ENCODE data around the gene RGS3.

The RGS3 gene

DNA sequence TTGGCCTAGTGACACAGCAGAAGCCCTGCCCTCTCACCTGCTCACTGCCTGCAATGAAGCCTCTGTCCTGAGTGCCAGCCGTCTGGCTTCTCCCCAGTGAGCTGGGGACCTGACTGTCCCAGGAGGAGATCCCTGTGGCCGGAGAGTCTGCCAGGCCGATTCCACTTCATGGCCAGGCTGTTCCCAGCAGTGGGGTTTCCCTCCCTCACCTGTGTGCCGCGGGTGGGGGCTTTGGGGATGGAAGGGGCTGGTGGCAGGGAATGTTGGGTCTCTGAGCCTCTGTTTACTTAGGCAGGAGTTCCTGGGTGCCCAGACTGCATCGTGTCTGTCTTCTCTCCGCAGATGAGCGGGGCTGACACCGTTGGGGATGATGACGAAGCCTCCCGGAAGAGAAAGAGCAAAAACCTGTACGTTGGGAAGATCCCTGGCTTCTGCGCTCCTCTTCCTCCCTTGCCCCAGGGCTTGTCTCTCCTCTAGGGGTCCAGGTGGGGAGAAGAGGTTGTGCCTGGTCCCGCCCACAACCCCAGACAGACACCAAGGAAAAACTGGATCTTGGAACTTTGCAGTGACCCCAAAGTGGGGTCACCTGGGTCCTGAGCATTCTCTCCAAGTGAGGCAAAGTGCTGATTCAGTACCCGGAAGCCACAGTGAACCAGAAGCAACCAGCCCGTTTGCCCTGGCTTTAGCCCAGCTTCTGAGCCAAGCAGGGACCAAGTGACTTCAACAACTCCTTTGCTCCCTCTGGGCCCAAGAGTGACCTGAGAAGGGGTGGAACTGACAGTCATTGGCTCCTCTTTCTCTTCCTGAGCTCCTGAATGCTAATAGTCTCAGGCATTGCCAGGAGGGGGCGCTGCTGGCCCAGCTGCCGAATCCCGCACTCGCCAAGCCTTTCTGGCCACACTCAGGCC is 127.7 kb downstream of the RGS3 start:
- peak; percentile 39 for DNase-seq

DNA sequence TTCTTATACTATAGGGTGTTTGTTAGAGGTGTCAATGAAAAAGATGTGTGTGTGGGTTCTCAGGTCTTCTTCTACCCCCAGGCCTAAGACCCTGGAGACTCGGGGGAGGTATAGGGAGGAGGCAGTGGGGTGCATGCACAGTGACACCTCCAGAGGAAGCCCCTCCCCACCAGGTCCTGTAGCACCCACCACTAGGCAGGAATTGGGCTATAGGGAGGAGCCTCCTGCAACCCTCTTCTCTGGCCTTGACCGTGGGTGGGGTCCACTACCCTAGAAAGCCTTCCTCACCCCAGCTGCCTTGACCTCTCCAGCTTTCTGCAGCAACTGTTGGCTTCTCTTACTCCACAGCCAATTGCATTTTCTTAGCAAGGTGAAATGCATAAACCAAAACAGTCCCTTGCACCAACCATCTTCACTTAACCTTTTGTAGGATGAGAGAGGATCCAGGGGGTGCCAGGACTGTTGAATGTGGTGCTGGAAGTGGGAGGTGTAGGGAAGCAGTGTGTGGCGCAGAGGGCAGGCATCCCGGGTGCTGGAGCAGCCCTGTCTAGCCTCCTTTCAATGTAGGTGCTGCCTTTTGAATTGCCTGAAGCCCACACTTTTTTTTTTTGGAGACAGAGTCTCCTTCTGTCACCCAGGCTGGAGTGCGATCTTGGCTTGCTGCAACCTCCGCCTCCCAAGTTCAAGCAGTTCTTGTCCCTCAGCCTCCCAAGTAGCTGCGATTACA is 128.5 kb downstream of the RGS3 start:
- DNase-seq: no peak

DNA sequence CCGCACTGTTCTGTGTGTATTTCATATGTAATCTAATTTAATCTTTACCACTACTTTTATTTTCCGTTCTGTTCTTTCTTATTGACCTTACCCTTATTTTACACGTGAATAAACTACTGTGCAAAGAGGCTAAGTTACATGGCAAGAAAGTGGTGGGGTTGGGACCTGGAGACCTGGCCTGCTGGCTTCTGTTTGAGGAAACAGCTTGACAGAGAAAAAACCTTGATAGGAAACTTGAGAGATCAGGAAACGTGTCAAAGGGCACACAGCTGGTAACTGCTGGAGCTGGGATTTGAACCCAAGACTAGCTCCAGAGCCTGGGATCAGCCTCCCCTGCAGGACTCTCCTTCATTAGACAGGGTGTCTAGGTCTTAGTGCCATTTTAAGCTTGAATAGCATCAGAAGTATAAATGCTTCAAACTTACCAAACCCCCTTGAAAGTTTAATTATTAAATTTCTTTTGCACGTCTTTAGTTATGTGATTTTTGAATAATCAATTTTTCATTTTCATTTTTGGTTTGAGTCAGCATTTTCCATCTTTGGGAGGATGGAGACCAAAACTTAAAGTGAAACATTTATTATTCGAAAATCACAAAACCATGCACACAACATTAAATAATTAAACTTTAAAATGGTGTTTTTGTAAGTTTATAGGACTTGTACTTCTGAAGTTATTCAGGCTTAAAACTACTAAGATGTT is 129.5 kb downstream of the RGS3 start:
- no peak for DNase-seq

DNA sequence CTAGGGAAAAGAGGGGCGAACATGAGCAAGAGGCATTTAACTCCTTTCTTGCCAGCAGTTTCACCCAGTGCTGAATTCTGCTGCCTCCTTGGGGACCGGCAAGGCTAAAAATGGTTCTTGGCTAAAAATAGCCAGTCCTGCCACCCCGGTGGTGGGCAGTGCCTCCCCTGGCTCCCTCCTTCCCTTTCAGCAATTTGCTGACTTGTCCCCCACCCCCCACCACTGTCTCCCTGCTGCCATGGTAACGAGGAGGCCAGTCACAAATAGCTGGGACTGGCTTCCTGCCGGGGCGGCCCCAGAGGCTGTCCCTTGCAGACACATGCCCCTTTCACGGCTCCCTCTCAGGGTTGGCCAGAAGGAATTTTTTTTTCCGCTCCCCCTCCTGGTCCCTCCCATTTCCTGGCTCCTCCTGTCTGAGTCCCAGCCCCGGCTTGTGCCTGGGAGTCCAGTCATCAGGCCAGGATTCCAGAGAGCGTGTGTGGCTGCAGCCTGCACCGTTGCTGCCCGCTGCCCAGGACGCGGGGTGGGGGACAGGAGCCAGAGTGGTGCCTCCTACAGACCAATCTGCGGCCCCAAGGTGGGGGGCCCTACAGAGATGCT is 130.3 kb downstream of the RGS3 start:
- DNase-seq: no peak

DNA sequence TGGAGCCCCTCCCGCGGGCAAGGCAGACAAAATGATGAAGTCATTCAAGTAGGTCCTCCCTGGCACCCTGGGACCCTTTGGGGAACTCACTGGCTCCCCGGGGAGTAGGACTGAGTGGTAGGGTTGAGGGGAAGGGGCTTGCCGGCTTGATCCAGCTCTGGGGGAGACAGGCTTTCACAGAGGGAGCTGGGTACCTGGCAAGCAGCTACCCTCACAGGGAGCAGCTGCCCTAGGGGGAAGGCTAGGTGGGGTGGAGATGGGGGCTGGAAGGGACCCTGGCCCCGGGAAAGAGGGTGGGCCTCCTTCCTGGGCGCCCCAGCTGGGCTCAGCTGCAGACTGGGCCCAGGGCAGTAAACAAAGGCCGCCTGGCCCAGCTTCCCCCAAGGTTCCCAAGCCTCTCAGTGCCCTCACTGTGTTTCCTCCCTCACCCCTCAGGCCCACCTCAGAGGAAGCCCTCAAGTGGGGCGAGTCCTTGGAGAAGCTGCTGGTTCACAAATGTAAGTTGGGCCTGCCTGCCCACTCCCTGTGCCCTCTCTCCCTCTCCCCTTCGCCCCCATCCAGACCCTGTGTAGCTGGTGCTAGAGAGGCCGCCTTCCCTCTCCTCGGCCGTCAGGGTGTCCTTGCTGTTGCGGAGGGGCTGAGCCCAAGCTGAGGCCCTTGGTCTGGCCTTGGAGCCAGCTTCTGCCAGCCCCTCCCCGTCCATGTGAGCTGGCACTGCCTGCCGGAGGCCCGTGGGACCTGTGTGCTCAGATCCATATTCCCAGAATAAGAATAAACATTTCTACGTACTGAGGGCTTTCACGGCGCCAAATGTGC is 131.2 kb downstream of the RGS3 start:
- DNase-seq: no peak

DNA sequence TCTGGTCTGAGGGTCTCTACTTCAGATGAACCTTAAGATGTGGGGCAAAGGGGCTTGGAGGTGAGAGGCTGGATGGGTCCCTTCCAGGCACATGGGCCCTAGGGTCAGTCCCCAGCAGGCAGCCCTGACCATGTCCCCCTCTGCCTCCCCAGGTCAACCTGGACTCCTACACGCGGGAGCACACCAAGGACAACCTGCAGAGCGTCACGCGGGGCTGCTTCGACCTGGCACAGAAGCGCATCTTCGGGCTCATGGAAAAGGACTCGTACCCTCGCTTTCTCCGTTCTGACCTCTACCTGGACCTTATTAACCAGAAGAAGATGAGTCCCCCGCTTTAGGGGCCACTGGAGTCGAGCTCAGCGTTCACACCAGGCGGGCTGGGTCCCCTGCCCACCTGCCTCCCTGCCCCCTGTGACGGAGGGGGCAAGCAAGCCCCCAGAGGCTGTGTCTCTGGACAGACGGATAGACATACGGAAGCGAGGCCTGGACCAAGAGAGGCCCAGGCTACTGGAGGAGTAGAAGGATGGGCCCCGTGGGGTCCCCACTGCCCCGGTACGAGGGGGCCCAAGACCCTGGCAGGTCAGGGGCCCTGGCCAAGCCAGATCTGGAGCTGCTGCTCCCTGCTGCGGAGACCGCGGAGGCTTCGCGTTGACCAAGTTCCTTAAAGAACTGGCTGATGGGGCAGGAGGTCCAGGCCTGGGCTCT is 133.2 kb downstream of the RGS3 start:
- no peak for DNase-seq

DNA sequence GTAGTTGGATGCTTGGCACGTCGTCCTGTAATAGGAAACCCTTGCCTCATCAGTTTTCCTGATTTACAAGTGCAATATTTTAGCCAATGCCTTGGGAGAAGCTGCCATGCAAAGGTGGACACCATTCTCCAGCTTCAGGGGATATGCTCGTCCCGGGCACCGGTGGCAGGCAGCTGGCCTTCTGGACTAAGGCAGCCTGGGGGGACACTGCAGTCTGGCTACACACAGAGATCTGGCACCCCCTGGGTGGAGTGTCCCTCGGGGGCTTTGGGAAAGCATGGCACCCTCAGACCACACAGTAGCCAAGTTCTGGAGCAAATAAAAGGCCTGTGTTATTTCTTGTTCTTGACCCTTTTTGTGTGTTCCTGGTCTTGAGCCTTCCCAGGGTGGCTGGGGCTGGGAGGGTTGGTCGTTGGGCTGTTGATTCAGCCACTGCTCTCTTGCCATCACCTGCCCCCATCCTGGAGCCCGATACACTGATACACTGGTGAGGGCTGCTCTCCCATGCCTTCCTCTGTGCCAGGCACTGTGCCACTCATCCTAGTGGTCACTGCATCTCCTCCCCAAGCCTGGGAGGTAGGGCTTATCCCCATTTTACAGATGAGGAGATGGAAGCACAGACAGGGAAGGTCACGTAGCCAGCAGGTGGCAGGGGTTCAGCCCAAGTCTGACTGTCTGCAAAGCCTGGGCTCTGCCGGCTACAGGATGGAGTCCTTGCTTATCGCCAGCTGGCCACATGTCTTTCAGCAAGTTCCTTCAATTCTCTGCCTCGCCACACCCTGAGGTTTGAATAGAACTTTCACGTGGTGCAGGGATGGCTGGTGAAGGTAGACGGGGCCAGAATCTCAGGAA is 134.1 kb downstream of the RGS3 start:
- no peak for DNase-seq

DNA sequence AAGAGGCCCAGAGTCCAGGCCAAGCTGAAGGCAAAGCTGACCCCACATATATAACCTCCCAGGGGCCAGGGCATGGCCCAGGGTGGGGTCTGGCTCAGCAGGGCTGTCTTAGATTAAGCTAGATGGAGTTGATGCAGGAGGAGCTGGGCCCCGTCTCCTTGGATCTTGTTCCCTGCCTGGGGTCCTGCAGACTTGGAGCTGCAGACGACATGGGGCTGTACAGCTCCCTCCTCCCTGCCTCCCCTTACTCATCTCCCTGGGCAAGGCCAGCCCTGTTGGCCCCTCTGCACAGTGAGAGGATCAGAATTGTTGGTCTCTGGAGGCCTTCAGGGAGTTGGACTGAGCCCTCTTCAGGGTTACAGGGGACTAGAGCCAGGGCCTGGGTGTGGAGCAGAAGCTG is 134.9 kb downstream of the RGS3 start:
- no peak for DNase-seq

DNA sequence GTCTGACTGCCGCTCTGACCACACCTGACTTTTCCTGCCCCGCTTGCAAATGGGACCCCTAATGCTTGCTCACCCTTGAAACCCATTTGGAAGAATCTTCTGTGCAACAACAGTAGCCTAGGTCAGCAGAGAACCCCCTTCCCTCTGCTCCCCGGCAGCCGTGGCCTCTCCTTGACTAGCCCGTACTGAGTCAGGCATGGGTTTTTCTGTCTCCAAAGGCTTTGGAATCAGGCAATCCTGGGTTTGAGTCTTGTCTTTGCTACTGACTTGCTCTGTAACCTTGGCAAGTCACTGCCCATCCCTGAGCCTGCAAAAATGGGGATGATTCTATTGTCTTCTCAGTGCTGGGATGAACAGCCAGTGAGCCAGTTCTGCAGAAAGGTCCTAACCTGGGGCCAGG is 135.4 kb downstream of the RGS3 start:
- no peak for DNase-seq

DNA sequence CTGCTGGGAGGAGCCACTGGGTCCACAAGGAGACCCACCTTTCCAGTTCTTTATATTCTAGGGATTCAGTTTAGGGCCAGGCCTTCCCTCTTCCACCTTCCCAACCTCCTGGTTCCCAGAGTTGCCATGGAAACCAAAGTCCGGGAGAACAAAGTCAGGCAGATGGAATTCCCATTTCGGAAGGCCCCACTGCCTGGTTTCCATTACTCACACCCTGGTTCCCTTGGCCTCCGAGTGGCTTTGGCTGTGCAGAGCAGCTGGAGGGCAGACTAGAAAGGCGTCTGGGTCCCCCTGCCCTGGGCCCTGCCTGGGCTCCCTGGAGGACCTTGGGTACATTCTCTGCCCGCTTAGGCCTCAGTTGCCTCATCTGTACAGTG is 136.1 kb downstream of the RGS3 start:
- no peak for DNase-seq

DNA sequence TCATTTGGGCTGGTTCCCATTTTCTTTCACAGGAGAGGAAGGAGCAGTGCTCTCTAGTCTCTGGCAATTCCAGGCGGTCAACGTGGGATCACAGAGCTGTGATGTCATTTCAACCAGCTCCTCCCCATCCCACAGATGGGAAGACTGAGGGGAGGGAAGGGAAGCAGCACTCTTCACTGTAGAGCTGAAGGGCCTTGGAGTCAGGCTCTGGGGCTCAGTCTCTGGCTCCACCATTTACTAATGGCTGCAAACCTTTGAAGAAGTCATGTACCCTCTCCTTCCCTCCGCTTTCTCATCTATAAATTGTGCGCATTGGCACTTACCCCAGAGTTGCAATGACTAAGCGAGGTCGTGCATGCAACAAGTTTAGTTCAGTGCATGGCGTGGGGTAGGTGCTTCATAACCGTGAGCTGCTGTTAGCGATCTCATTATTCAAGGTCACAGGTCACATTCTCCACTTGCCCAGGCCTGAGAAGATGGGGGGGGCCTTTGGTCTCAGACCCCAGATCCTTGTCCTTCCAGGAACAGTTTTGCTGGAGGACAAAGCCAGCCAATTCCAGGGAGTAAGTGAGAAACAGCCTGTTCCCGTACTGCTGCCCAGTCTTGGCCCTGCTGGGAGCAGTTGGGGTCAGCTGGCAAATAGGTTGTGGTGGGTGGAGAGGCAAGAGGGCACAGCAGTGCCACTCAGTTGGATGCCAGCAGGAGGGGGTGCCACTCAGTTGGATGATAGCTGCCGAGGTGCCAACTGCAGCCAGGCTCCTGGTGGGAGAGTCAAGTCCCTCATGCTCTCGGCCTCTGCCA is 136.7 kb downstream of the RGS3 start:
- DNase-seq: no peak

DNA sequence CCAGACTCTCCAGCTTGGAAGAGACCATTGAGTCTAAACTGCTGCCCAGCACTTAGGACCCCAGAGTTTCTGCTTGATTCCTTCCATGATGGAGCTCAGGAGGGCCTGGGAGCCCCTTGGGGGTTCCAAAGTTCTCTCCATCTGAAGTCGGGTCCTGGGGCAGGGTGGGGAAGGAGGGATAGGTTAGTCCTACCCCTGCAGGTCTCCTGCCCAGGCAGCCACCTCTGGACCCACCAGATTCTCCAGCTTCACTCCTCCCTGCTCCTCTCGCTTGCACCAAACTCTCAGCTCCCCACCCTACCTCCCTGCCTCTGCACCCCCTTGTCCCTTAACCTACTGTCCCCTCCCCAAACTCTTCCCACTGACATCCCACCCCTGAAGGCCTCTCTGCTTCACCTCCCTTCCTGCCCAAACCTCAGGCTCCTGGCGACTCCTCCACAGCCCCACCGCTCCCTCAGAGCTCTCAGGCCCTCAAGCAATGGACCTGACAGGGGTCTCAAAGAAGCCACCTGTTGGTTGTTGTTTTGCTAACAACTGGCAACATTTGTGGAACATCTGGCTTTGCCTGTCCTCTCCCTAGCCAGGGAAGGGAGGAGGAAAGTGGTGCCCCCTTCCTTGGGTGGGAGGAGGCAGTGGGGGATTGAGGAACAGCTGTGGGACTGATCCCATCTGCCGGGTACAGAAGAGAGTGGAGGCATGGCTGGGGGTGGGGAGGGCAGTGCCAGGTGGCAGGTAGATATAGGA is 137.5 kb downstream of the RGS3 start:
- DNase-seq: no peak

DNA sequence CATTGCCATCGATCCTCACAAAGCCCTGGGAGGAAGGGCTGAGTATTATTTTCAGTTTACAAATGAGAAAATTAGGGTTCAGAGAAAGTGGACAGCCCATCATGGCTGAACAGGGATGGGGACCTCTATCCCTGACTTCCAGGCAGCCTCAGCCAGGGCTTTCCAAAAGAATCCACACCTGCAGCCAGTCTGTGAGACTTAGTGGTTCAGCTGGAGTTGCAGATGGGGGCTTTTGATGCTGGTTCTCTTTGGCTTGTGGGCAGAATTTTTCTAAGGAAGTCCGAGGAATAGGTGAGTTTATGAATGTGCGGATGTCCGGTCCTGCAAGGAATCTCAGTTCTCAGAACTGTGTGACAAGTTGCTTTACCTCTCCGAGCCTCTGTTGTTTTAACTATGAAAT is 138.1 kb downstream of the RGS3 start:
- DNase-seq: no peak

DNA sequence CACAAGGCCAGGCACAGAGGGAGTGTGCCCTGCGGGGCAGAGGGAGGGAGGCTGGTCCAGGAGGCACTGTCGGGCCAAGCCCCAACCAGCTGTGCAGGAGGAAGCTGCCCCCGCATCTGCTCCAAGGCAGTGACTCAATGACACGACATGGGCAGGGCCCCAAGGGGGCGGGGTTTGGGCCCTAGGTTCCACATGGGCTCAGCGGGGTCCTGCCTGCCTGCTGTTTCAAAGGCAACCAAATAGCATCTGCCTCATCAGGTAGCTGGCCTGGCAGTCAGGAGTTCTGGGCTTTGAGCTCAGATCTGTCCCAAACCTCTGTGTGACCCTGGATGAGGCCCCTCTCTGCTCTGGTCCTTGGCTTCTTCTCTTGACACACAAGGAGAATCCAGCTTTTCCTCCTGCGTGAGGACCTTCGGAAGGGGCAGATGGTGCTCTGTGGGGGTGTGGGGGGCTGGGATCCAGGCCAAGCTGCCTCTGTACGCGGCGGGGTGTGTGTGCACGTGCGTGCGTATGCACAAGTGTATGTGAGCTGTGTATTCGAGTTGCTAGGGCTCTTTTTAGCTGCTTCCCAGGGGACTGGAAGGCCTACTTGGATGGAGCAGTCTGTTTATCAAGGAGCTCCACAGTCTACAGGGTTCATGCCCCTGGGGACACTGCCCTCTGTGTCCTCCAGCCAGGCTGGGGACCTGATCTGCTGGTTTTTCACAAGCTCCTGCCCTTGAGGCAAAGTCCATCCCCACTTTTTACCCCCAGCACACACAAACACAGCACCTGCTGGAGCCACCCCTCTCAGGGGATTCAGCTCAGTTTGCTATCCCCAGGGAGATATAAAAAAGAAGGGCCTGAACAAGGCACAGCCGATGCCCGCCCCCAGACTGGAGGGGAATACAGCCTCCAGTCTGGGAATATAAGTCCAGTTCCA is 138.9 kb downstream of the RGS3 start:
- peak; percentile 87 for DNase-seq

DNA sequence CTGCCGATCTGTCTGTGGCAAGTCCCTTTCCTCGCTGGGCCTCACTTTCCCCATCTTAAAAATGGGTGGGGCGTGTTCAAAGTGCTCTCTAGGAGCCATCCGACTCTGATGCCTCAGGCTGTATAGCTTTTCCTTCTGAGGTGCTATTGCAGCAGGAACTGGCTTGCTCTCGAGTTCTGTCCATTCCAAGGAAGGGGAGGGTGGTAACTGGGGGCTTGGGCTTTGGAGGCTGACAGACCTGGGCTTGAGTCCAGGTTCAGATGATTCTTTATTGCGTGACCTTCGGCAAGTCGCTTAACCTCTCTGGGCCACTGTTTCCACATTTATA is 139.5 kb downstream of the RGS3 start:
- no peak for DNase-seq

DNA sequence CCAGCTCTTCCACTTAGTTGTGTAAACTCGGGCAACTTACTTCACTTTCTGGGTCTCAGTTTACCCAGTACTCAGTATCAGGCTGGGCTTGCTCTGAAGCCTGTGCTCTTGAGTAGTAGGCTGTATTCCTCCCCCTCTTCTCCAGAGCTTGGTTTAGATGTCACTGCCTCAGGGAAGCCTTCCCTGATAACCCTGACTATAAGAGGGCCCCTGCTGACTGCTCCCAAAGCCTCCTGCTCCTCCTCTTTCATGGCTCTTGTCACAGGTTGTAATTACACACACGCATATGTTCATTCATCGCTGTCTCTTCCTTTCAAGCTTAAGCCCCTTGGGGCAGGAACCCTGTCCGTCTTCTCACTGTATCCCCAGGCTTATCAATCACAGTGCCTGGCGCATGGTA is 140.2 kb downstream of the RGS3 start:
- no peak for DNase-seq

DNA sequence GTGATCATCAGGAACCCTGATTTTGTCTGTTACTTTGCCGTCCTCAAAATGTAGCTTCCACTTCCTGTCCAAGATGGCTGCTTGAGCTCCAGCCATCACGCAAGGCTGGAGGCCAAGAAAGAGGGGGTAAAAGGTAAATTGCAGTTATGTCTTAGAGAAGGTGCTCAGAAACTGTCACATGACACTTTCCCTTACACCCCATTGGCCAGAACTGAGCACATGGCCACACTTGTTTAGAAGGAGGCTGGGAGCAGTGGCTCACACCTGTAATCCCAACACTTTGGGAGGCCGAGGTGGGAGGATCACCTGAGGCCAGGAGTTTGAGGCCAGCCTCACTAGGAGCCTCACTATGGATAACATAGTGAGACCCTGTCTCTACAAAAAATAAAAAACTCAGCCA is 140.9 kb downstream of the RGS3 start:
- DNase-seq: no peak

DNA sequence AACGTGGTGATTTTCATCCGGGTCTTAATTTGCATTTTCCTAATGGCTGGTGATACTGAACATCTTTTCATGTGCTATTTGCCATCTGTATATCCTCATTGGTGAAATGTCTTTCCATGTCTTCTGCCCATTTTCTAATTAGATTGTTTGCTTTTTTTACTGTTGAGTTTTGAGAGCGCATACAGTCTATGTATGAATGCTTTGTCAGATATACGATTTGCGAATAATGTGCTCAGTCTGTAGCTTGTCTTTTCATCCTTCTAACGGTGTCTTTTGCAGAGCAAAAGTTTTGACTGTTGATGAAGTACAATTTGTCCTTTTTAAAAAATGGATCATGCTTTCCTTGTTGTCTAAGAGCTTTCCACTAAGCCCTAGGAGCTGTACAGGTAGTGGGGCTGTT is 143.0 kb downstream of the RGS3 start:
- DNase-seq: no peak

Measured in DMS153 (cell line).